COR-L47 (cell line): ENCODE results near the gene MDFI.

Experiments
- DNase-seq: peaks from one replicate; lab custom pipeline; 2025; lab: John Stamatoyannopoulos, UW

The MDFI gene

GRCh38 chr6:41672816-41673703, 34.8 kb downstream of the MDFI start:
- DNase-seq: no peak

- no peak for DNase-seq
These were observed 35.4 kb downstream of the MDFI start for GRCh38 chr6:41673704-41674000.

GRCh38 chr6:41674231-41675000, 36.1 kb downstream of the MDFI start:
- no peak for DNase-seq

GRCh38 chr6:41675176-41675775, 37.0 kb downstream of the MDFI start:
- DNase-seq: peak; percentile 24

- DNase-seq: no peak
These were observed 37.7 kb downstream of the MDFI start for GRCh38 chr6:41675992-41676391.

GRCh38 chr6:41676431-41676830, 38.2 kb downstream of the MDFI start:
- no peak for DNase-seq

GRCh38 chr6:41677124-41677921, 39.1 kb downstream of the MDFI start:
- DNase-seq: peak; percentile 45

GRCh38 chr6:41678511-41679084, 40.3 kb downstream of the MDFI start:
- no peak for DNase-seq

GRCh38 chr6:41679696-41680095, 41.4 kb downstream of the MDFI start:
- no peak for DNase-seq

- no peak for DNase-seq
These were observed 42.1 kb downstream of the MDFI start for GRCh38 chr6:41680182-41680965.

- peak; percentile 85 for DNase-seq
These were observed 43.8 kb downstream of the MDFI start for GRCh38 chr6:41682056-41682477.

- no peak for DNase-seq
These were observed 44.4 kb downstream of the MDFI start for GRCh38 chr6:41682497-41683272.

- no peak for DNase-seq
These were observed 44.9 kb downstream of the MDFI start for GRCh38 chr6:41683273-41683522.

- DNase-seq: peak; percentile 40
These were observed 45.4 kb downstream of the MDFI start for GRCh38 chr6:41683523-41684310.

GRCh38 chr6:41684311-41685180, 46.3 kb downstream of the MDFI start:
- no peak for DNase-seq

GRCh38 chr6:41685641-41686380, 47.5 kb downstream of the MDFI start:
- DNase-seq: no peak

GRCh38 chr6:41687501-41688175, 49.4 kb downstream of the MDFI start:
- DNase-seq: no peak
